ENCODE measurements around the gene UBTF.

DNA sequence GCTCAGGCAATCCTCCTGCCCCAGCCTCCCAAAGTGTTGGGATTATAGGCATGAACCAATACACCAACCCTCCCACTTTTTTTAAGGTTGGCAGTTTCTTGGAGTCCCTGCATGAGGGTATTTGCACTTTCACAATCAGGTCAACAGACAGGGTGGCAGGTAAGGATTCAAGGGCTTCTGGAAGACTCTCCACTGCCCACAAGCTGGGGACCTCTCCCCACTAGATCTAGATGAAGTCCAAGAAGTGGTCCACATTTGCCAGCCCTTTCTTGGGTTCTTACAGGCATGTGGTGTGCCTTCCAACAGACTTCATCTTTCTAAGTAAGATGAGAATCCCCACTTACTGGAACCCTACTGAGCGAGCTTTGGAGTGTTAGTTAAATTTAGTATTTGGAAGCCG lies 45.0 kb downstream of the UBTF start:
- TF ChIP-seq, protein P1, sequence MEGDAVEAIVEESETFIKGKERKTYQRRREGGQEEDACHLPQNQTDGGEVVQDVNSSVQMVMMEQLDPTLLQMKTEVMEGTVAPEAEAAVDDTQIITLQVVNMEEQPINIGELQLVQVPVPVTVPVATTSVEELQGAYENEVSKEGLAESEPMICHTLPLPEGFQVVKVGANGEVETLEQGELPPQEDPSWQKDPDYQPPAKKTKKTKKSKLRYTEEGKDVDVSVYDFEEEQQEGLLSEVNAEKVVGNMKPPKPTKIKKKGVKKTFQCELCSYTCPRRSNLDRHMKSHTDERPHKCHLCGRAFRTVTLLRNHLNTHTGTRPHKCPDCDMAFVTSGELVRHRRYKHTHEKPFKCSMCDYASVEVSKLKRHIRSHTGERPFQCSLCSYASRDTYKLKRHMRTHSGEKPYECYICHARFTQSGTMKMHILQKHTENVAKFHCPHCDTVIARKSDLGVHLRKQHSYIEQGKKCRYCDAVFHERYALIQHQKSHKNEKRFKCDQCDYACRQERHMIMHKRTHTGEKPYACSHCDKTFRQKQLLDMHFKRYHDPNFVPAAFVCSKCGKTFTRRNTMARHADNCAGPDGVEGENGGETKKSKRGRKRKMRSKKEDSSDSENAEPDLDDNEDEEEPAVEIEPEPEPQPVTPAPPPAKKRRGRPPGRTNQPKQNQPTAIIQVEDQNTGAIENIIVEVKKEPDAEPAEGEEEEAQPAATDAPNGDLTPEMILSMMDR (IDR thresholded peaks at IDR 0.05) = no peak
- TF ChIP-seq EZH2 (IDR thresholded peaks at IDR 0.05) = no peak
- no peak for TF ChIP-seq EZH2phosphoT487 (IDR thresholded peaks at IDR 0.05)

All from neural progenitor cell (in vitro differentiated cells).